ENCODE measurements around the gene EPHA7. TPM values are rescaled to one million over a fixed set of nuclear protein-coding genes. Genes with fewer than 3 reads are reported as not detected.

Gene EPHA7
- total RNA-seq, 1 donor from 2014 or later: 48.9 TPM

- H3K27ac Mint-ChIP-seq: no peak overlapping the region
- H3K4me3 Mint-ChIP-seq: no peak overlapping the region
- no peaks in the 10 kb centered on the region for H3K9me3 Mint-ChIP-seq
- H3K4me1 Mint-ChIP-seq (ENCODE audit: unreplicated experiment): no peaks in the 10 kb centered on the region
- no peak for TF ChIP-seq CTCF (conservative IDR thresholded peaks at IDR 0.05)
- no peaks in the 10 kb centered on the region for H3K27me3 Mint-ChIP-seq
- peaks cover 7% of the 10 kb centered on the region for H3K36me3 Mint-ChIP-seq
- no peak for DNase-seq (ENCODE audit: extremely low spot score, unreplicated experiment)
Measured at GRCh38 chr6:93327857-93328256, 91.5 kb downstream of the EPHA7 start.

- no peak for TF ChIP-seq CTCF (conservative IDR thresholded peaks at IDR 0.05)
- no peaks in the 10 kb centered on the region for H3K9me3 Mint-ChIP-seq
- peaks cover 7% of the 10 kb centered on the region for H3K36me3 Mint-ChIP-seq
- H3K27ac Mint-ChIP-seq: no peak overlapping the region
- no peak for DNase-seq (ENCODE audit: extremely low spot score, unreplicated experiment)
- H3K4me1 Mint-ChIP-seq (ENCODE audit: unreplicated experiment): no peaks in the 10 kb centered on the region
- no peaks in the 10 kb centered on the region for H3K27me3 Mint-ChIP-seq
- H3K4me3 Mint-ChIP-seq: no peak overlapping the region
Measured at GRCh38 chr6:93325761-93326160, 93.6 kb downstream of the EPHA7 start.

- Mint-ChIP-seq H3K4me1 (ENCODE audit: unreplicated experiment) (no peaks in the 10 kb centered on the region), H3K4me3 (no peak overlapping the region), H3K9me3 (no peaks in the 10 kb centered on the region), H3K27me3 (no peaks in the 10 kb centered on the region), H3K36me3 (peaks cover 3% of the 10 kb centered on the region), H3K27ac (no peak overlapping the region)
- no peak for TF ChIP-seq CTCF (conservative IDR thresholded peaks at IDR 0.05)
- no peak for DNase-seq (ENCODE audit: extremely low spot score, unreplicated experiment)
Measured at GRCh38 chr6:93323630-93324029, 95.7 kb downstream of the EPHA7 start.

- Mint-ChIP-seq H3K27me3 (no peaks in the 10 kb centered on the region), H3K4me3 (no peak overlapping the region), H3K4me1 (ENCODE audit: unreplicated experiment) (no peaks in the 10 kb centered on the region), H3K9me3 (no peaks in the 10 kb centered on the region), H3K36me3 (no peaks in the 10 kb centered on the region), H3K27ac (no peak overlapping the region)
- TF ChIP-seq CTCF (conservative IDR thresholded peaks at IDR 0.05): no peak
- no peak for DNase-seq (ENCODE audit: extremely low spot score, unreplicated experiment)
Measured at GRCh38 chr6:93322651-93323050, 96.7 kb downstream of the EPHA7 start.

GRCh38 chr6:93319304-93319703, 100.1 kb downstream of the EPHA7 start:
- Mint-ChIP-seq H3K4me1 (ENCODE audit: unreplicated experiment) (no peaks in the 10 kb centered on the region), H3K36me3 (peaks cover 5% of the 10 kb centered on the region), H3K27me3 (no peaks in the 10 kb centered on the region), H3K27ac (no peak overlapping the region), H3K4me3 (no peak overlapping the region), H3K9me3 (no peaks in the 10 kb centered on the region)
- no peak for DNase-seq (ENCODE audit: extremely low spot score, unreplicated experiment)
- no peak for TF ChIP-seq CTCF (conservative IDR thresholded peaks at IDR 0.05)

GRCh38 chr6:93318121-93318520, 101.2 kb downstream of the EPHA7 start:
- H3K9me3 Mint-ChIP-seq: no peaks in the 10 kb centered on the region
- H3K36me3 Mint-ChIP-seq: peaks cover 5% of the 10 kb centered on the region
- no peak for DNase-seq (ENCODE audit: extremely low spot score, unreplicated experiment)
- H3K4me3 Mint-ChIP-seq: no peak overlapping the region
- no peak overlapping the region for H3K27ac Mint-ChIP-seq
- H3K27me3 Mint-ChIP-seq: no peaks in the 10 kb centered on the region
- H3K4me1 Mint-ChIP-seq (ENCODE audit: unreplicated experiment): no peaks in the 10 kb centered on the region
- TF ChIP-seq CTCF (conservative IDR thresholded peaks at IDR 0.05): no peak
